Peyer's patch (tissue), 4 donors: ENCODE measurements around the gene PDGFD.

Experiments
- POLR2A ChIP-seq, 2 donors: fragments of 450-650 bp; IDR thresholded peaks; one replicate each; pipeline ENCODE4 v1.5.1; 2017; ENCODE audit warnings: antibody characterized with exemption in 2 of 2, mild to moderate bottlenecking in 2 of 2, moderate library complexity in 2 of 2
- TF ChIP-seq, protein P1 (sequence below), 6 experiments: fragments of 450-650 bp in 4 of 6; fragments of 200-600 bp in 2 of 6; sonication (generic) in 1 of 6; IDR thresholded peaks; one replicate each; pipeline ENCODE4 v1.5.1; 2017 to 2019; ENCODE audit warnings: antibody characterized with exemption in 6 of 6, mild to moderate bottlenecking in 3 of 6, moderate library complexity in 1 of 6

- TF ChIP-seq, protein P1, sequence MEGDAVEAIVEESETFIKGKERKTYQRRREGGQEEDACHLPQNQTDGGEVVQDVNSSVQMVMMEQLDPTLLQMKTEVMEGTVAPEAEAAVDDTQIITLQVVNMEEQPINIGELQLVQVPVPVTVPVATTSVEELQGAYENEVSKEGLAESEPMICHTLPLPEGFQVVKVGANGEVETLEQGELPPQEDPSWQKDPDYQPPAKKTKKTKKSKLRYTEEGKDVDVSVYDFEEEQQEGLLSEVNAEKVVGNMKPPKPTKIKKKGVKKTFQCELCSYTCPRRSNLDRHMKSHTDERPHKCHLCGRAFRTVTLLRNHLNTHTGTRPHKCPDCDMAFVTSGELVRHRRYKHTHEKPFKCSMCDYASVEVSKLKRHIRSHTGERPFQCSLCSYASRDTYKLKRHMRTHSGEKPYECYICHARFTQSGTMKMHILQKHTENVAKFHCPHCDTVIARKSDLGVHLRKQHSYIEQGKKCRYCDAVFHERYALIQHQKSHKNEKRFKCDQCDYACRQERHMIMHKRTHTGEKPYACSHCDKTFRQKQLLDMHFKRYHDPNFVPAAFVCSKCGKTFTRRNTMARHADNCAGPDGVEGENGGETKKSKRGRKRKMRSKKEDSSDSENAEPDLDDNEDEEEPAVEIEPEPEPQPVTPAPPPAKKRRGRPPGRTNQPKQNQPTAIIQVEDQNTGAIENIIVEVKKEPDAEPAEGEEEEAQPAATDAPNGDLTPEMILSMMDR (IDR thresholded peaks at IDR 0.05): no peak
- no peak for TF ChIP-seq POLR2A (IDR thresholded peaks at IDR 0.05)
Measured at GRCh38 chr11:104145062-104145461, 18.9 kb downstream of the PDGFD start.
